WTC11 (cell line): ENCODE measurements around the gene CCDC154. TPM values are rescaled to one million over a fixed set of nuclear protein-coding genes. Genes with fewer than 3 reads are reported as not detected.

Experiments
- ATAC-seq: fragments of 200-7000 bp; cut with Tn5 transposase; 2 replicates; pipeline ENCODE4 v1.10.0; 2021; ENCODE audit warnings: mild to moderate bottlenecking, moderate library complexity
- CTCF ChIA-PET: fragments of 300-600 bp; sonication (Branson Sonifier 250); formaldehyde crosslinking; loops from one replicate; lab custom pipeline; 2021; ENCODE audit warnings: antibody characterized with exemption; lab: Charles Lee
- POLR2A ChIA-PET: fragments of 350-600 bp; sonication (Branson Sonifier 250); formaldehyde crosslinking; loops from one replicate; lab custom pipeline; 2021; ENCODE audit warnings: antibody characterized with exemption; lab: Charles Lee
- DNase-seq: peaks from one replicate; pipeline ENCODE4 v3.0.0; 2021; ENCODE audit warnings: low spot score
- H3K27ac Mint-ChIP-seq: 2 replicates; pipeline ENCODE4 v1.8.0; 2021; ENCODE audit warnings: mixed read lengths
- H3K27me3 Mint-ChIP-seq: 2 replicates; pipeline ENCODE4 v1.8.0; 2021; ENCODE audit warnings: low read depth, mild to moderate bottlenecking, moderate library complexity, mixed read lengths
- H3K36me3 Mint-ChIP-seq: 2 replicates; pipeline ENCODE4 v1.8.0; 2021; ENCODE audit warnings: mixed read lengths
- H3K4me1 Mint-ChIP-seq: 2 replicates; pipeline ENCODE4 v1.8.0; 2022; ENCODE audit warnings: mixed read lengths
- H3K4me3 Mint-ChIP-seq: 2 replicates; pipeline ENCODE4 v1.8.0; 2021; ENCODE audit warnings: mild to moderate bottlenecking, moderate library complexity, mixed read lengths
- H3K9me3 Mint-ChIP-seq: 2 replicates; pipeline ENCODE4 v1.8.0; 2021; ENCODE audit warnings: mixed read lengths
- ATF6 ChIP-seq: sonication (generic); formaldehyde crosslinking; IDR thresholded peaks from 2 replicates; pipeline ENCODE4 v1.8.1; 2023; ENCODE audit warnings: mild to moderate bottlenecking, missing genetic modification reagents
- CDX4 ChIP-seq: fragments of 250-450 bp; sonication (Bioruptor Pico); IDR thresholded peaks from 2 replicates; pipeline ENCODE4 v1.9.0; 2021; ENCODE audit warnings: moderate library complexity, mild to moderate bottlenecking, inconsistent platforms, borderline replicate concordance
- CREB1 ChIP-seq: sonication (generic); formaldehyde crosslinking; IDR thresholded peaks from 2 replicates; pipeline ENCODE4 v1.8.0; 2023; ENCODE audit warnings: mild to moderate bottlenecking, missing genetic modification reagents
- EMX1 ChIP-seq: fragments of 250-450 bp; sonication (Bioruptor Pico); IDR thresholded peaks from 2 replicates; pipeline ENCODE4 v1.8.0; 2021; ENCODE audit warnings: mild to moderate bottlenecking
- FOXJ3 ChIP-seq: sonication (generic); formaldehyde crosslinking; IDR thresholded peaks from 2 replicates; pipeline ENCODE4 v1.9.0; 2021; ENCODE audit warnings: missing genetic modification reagents, mild to moderate bottlenecking, borderline replicate concordance
- FOXK1 ChIP-seq: sonication (generic); formaldehyde crosslinking; IDR thresholded peaks from 2 replicates; pipeline ENCODE4 v1.8.0; 2022; ENCODE audit warnings: mild to moderate bottlenecking, moderate library complexity, missing genetic modification reagents
- IRF2 ChIP-seq: sonication (generic); formaldehyde crosslinking; IDR thresholded peaks from 2 replicates; pipeline ENCODE4 v1.8.0; 2022; ENCODE audit warnings: low read depth, missing genetic modification reagents, borderline replicate concordance
- NFE2L1 ChIP-seq: sonication (generic); formaldehyde crosslinking; IDR thresholded peaks from 2 replicates; pipeline ENCODE4 v1.8.1; 2023; ENCODE audit warnings: missing genetic modification reagents
- PRRX2 ChIP-seq: fragments of 250-450 bp; sonication (Bioruptor Pico); IDR thresholded peaks from 2 replicates; pipeline ENCODE4 v1.8.0; 2021; ENCODE audit warnings: mild to moderate bottlenecking
- RELA ChIP-seq: sonication (generic); formaldehyde crosslinking; IDR thresholded peaks from 2 replicates; pipeline ENCODE4 v1.8.1; 2022; ENCODE audit warnings: missing genetic modification reagents, mild to moderate bottlenecking, borderline replicate concordance
- TEAD1 ChIP-seq: sonication (generic); formaldehyde crosslinking; IDR thresholded peaks from 2 replicates; pipeline ENCODE4 v1.8.0; 2022; ENCODE audit warnings: mild to moderate bottlenecking, missing genetic modification reagents
- ZNF138 ChIP-seq: sonication (generic); formaldehyde crosslinking; conservative IDR thresholded peaks from 2 replicates; pipeline ENCODE4 v1.8.1; 2022; ENCODE audit warnings: mild to moderate bottlenecking, moderate library complexity, missing genetic modification reagents
- total RNA-seq: library from RNA; stranded (reverse); gene quantifications from 3 replicates; pipeline ENCODE4 v1.2.3, GENCODE V29; 2021
- TF ChIP-seq, protein P1 (sequence below): sonication (generic); formaldehyde crosslinking; IDR thresholded peaks from 2 replicates; pipeline ENCODE4 v1.8.0; 2022; ENCODE audit warnings: mild to moderate bottlenecking, missing genetic modification reagents
- TF ChIP-seq, protein P2 (sequence below): fragments of 250-450 bp; sonication (Bioruptor Pico); conservative IDR thresholded peaks from 2 replicates; pipeline ENCODE4 v1.9.0; 2021; ENCODE audit warnings: mild to moderate bottlenecking
- TF ChIP-seq, protein P3 (sequence below): sonication (generic); formaldehyde crosslinking; conservative IDR thresholded peaks from 2 replicates; pipeline ENCODE4 v1.8.1; 2023; ENCODE audit warnings: mild to moderate bottlenecking, low read depth, missing genetic modification reagents, moderate library complexity

The CCDC154 gene
- total RNA-seq, 1 experiment from 2014 or later = 0.46 TPM

GRCh38 chr16:1454561-1454960 is 10.2 kb upstream of the CCDC154 start (continued):
- TF ChIP-seq FOXJ3 (no peak), FOXK1 (CRISPR knock-in tag) (no peak), TEAD1 (CRISPR knock-in tag) (no peak), CDX4 (CRISPR knock-in tag) (no peak), NFE2L1 (CRISPR knock-in tag) (no peak), EMX1 (CRISPR knock-in tag) (no peak), ATF6 (CRISPR knock-in tag) (no peak)
- TF ChIP-seq, protein P1, sequence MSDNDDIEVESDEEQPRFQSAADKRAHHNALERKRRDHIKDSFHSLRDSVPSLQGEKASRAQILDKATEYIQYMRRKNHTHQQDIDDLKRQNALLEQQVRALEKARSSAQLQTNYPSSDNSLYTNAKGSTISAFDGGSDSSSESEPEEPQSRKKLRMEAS = no peak
- TF ChIP-seq, protein P2, sequence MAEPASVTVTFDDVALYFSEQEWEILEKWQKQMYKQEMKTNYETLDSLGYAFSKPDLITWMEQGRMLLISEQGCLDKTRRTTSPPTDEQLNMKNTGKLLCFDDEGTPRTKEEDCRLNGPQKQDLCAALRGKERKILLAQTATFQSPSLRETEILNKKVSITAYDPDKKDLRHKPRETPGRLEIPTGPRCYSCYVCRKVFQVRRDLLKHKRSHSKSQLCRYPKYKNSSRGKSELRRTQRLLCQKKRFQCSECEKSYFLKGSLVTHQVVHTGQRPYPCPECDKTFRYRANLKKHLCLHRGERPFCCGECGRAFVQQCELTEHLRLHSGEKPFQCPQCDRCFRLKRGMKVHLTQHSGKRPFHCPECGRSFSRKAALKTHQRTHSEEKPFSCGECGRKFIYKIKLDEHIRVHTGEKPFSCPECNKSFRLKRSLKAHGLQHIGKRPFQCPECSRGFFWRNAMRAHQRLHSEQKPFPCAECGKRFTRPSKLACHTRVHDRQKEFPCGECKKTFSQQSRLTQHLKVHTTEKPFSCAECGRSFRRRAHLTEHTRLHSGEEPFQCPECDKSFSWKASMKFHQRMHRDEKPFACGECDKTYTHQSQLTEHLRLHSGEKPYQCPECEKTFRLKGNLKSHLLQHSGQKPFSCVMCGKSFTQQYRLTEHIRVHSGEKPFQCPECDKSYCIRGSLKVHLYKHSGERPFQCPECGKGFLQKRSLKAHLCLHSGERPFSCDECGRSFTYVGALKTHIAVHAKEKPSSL (CRISPR knock-in tag) = no peak

DNA sequence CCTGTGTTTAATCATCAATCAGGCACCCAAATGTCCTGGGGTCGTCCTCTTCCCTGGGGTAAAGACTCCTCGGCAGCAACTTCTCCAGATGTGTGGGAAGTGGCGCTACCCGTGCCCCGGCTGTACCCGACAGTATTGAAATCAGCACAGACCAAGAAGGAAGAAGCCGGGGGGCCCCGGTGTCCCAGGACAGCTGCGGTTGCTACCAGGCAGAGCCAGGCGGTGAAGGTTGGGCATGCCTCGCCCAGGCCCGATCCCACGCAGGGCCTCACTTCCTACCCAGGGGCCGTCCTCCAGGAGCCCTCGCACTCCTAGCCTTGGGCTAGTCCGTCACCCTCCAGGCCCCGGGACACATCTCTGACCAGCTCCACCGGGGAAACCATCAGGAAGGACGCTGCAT is 9.0 kb upstream of the CCDC154 start:
- CTCF ChIA-PET = no interaction called here
- Mint-ChIP-seq H3K27me3 (no peaks in the 10 kb centered on the region), H3K4me1 (no peaks in the 10 kb centered on the region), H3K36me3 (peaks cover 6% of the 10 kb centered on the region; the same call in 1 of the 2 replicates), H3K9me3 (no peaks in the 10 kb centered on the region), H3K27ac (no peak overlapping the region), H3K4me3 (no peak overlapping the region)
- POLR2A ChIA-PET = no interaction called here
- TF ChIP-seq NFE2L1 (CRISPR knock-in tag) = no peak
- TF ChIP-seq, protein P1 = no peak
- TF ChIP-seq, protein P3, sequence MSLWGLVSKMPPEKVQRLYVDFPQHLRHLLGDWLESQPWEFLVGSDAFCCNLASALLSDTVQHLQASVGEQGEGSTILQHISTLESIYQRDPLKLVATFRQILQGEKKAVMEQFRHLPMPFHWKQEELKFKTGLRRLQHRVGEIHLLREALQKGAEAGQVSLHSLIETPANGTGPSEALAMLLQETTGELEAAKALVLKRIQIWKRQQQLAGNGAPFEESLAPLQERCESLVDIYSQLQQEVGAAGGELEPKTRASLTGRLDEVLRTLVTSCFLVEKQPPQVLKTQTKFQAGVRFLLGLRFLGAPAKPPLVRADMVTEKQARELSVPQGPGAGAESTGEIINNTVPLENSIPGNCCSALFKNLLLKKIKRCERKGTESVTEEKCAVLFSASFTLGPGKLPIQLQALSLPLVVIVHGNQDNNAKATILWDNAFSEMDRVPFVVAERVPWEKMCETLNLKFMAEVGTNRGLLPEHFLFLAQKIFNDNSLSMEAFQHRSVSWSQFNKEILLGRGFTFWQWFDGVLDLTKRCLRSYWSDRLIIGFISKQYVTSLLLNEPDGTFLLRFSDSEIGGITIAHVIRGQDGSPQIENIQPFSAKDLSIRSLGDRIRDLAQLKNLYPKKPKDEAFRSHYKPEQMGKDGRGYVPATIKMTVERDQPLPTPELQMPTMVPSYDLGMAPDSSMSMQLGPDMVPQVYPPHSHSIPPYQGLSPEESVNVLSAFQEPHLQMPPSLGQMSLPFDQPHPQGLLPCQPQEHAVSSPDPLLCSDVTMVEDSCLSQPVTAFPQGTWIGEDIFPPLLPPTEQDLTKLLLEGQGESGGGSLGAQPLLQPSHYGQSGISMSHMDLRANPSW (CRISPR knock-in tag) = no peak
- no peak for TF ChIP-seq CREB1
- no peak for TF ChIP-seq IRF2 (CRISPR knock-in tag)
- no peak for DNase-seq
- no peak for ATAC-seq

- DNase-seq (no peak), ATAC-seq (no peak)
- no peaks in the 10 kb centered on the region for H3K4me1 Mint-ChIP-seq
- no peak overlapping the region for H3K4me3 Mint-ChIP-seq
- no peak overlapping the region for H3K27ac Mint-ChIP-seq
- no peaks in the 10 kb centered on the region for H3K27me3 Mint-ChIP-seq
- TF ChIP-seq ZNF138 (CRISPR knock-in tag) = no peak
- no peak for TF ChIP-seq RELA (CRISPR knock-in tag)
- no peak for TF ChIP-seq PRRX2
- no peaks in the 10 kb centered on the region for H3K9me3 Mint-ChIP-seq
- ChIA-PET POLR2A (no interaction called here), CTCF (no interaction called here)
- peaks cover 6% of the 10 kb centered on the region; the same call in 1 of the 2 replicates for H3K36me3 Mint-ChIP-seq
Measured at GRCh38 chr16:1452530-1452929, 8.2 kb upstream of the CCDC154 start.
